Activated naive CD4-positive, alpha-beta T cell treated with anti-CD3 and anti-CD28 coated beads for 36 hours (primary cell): Measurements from ENCODE around the gene OBP2A. TPM values are rescaled to one million over a fixed set of nuclear protein-coding genes. Genes with fewer than 3 reads are reported as not detected.

Source experiments
- CTCF ChIA-PET: fragments of 350-600 bp; sonication (Branson Sonifier 250); formaldehyde crosslinking; loops from one replicate; lab custom pipeline; 2021; ENCODE audit warnings: antibody characterized with exemption; lab: Charles Lee
- DNase-seq: peaks from one replicate; pipeline ENCODE4 v3.0.0-alpha.2; 2020
- H3K27ac Mint-ChIP-seq: one replicate; pipeline ENCODE4 v1.8.0; 2021; ENCODE audit warnings: mild to moderate bottlenecking, mixed read lengths
- H3K27me3 Mint-ChIP-seq: one replicate; pipeline ENCODE4 v1.8.0; 2021; ENCODE audit warnings: low read depth, mixed read lengths
- H3K36me3 Mint-ChIP-seq: one replicate; pipeline ENCODE4 v1.8.0; 2021; ENCODE audit warnings: low read depth, mixed read lengths
- H3K4me1 Mint-ChIP-seq: one replicate; pipeline ENCODE4 v1.8.0; 2021; ENCODE audit warnings: low read depth, mixed read lengths
- H3K4me3 Mint-ChIP-seq: one replicate; pipeline ENCODE4 v1.8.0; 2021; ENCODE audit warnings: mild to moderate bottlenecking, moderate library complexity, mixed read lengths
- H3K9me3 Mint-ChIP-seq: one replicate; pipeline ENCODE4 v1.8.0; 2021; ENCODE audit warnings: mixed read lengths
- intact Hi-C: fragments of 100-400 bp; cut with micrococcal nuclease; formaldehyde crosslinking; loops from one replicate; pipeline ENCODE4 v1.15.1; 2023
- total RNA-seq, 2 experiments: library from RNA; stranded (reverse); gene quantifications; one replicate each; pipeline ENCODE4 v1.2.3, GENCODE V29; 2021

Gene OBP2A
- total RNA-seq, 2 experiments from 2014 or later, result not detected

GRCh38 chr9:135552021-135552697 lies 6.2 kb downstream of the OBP2A start:
- DNase-seq, result no peak
- no peaks in the 10 kb centered on the region for H3K9me3 Mint-ChIP-seq
- H3K4me1 Mint-ChIP-seq, result no peaks in the 10 kb centered on the region
- no peaks in the 10 kb centered on the region for H3K36me3 Mint-ChIP-seq
- H3K27ac Mint-ChIP-seq, result no peak overlapping the region
- no peaks in the 10 kb centered on the region for H3K27me3 Mint-ChIP-seq
- CTCF ChIA-PET, result interaction anchor here (1.7 kb wide), 1 partner anchor 47 kb away, joined by 4 read pairs; no protein-coding TSS in a partner anchor
- intact Hi-C loops, result no loop called here
- no peak overlapping the region for H3K4me3 Mint-ChIP-seq

GRCh38 chr9:135552698-135553171 lies 6.8 kb downstream of the OBP2A start:
- CTCF ChIA-PET, result no interaction called here
- intact Hi-C loops, result no loop called here

GRCh38 chr9:135554718-135555117 lies 8.8 kb downstream of the OBP2A start:
- H3K9me3 Mint-ChIP-seq, result no peaks in the 10 kb centered on the region
- H3K36me3 Mint-ChIP-seq, result no peaks in the 10 kb centered on the region
- H3K27ac Mint-ChIP-seq, result no peak overlapping the region
- H3K4me1 Mint-ChIP-seq, result no peaks in the 10 kb centered on the region
- intact Hi-C loops, result no loop called here
- H3K27me3 Mint-ChIP-seq, result no peaks in the 10 kb centered on the region
- CTCF ChIA-PET, result no interaction called here
- H3K4me3 Mint-ChIP-seq, result no peak overlapping the region
- DNase-seq, result no peak

More at GRCh38 chr9:135552698-135553171, 6.8 kb downstream of the OBP2A start:
- no peaks in the 10 kb centered on the region for H3K4me1 Mint-ChIP-seq
- H3K27me3 Mint-ChIP-seq, result no peaks in the 10 kb centered on the region
- DNase-seq, result no peak
- H3K36me3 Mint-ChIP-seq, result no peaks in the 10 kb centered on the region
- H3K9me3 Mint-ChIP-seq, result no peaks in the 10 kb centered on the region
- no peak overlapping the region for H3K27ac Mint-ChIP-seq
- H3K4me3 Mint-ChIP-seq, result no peak overlapping the region

GRCh38 chr9:135555203-135555602 lies 9.3 kb downstream of the OBP2A start:
- Mint-ChIP-seq H3K9me3 (no peaks in the 10 kb centered on the region), H3K27ac (no peak overlapping the region), H3K4me3 (no peak overlapping the region), H3K36me3 (no peaks in the 10 kb centered on the region), H3K27me3 (no peaks in the 10 kb centered on the region), H3K4me1 (no peaks in the 10 kb centered on the region)
- DNase-seq, result no peak
- CTCF ChIA-PET, result no interaction called here
- intact Hi-C loops, result no loop called here

- Mint-ChIP-seq H3K27me3 (peaks cover 5% of the 10 kb centered on the region), H3K4me1 (no peaks in the 10 kb centered on the region), H3K9me3 (no peaks in the 10 kb centered on the region), H3K36me3 (no peaks in the 10 kb centered on the region), H3K4me3 (no peak overlapping the region), H3K27ac (no peak overlapping the region)
- no peak for DNase-seq
- CTCF ChIA-PET, result no interaction called here
- intact Hi-C loops, result no loop called here
Observed at GRCh38 chr9:135555910-135556309, 10.0 kb downstream of the OBP2A start.

- H3K4me1 Mint-ChIP-seq, result no peaks in the 10 kb centered on the region
- no peak overlapping the region for H3K27ac Mint-ChIP-seq
- CTCF ChIA-PET, result interaction anchor here (0.6 kb wide), 1 partner anchor 1091 kb away, joined by 6 read pairs; no protein-coding TSS in a partner anchor
- H3K9me3 Mint-ChIP-seq, result no peaks in the 10 kb centered on the region
- H3K36me3 Mint-ChIP-seq, result no peaks in the 10 kb centered on the region
- intact Hi-C loops, result no loop called here
- DNase-seq, result no peak
- H3K27me3 Mint-ChIP-seq, result peaks cover 11% of the 10 kb centered on the region
- H3K4me3 Mint-ChIP-seq, result no peak overlapping the region
Observed at GRCh38 chr9:135559606-135560005, 13.7 kb downstream of the OBP2A start.

- DNase-seq, result no peak
- H3K27ac Mint-ChIP-seq, result no peak within 1 kb of the TSS
- H3K4me1 Mint-ChIP-seq, result no peaks in the 10 kb centered on the region
- no peak within 1 kb of the TSS for H3K4me3 Mint-ChIP-seq
- H3K27me3 Mint-ChIP-seq, result peaks cover 16% of the 10 kb centered on the region
- CTCF ChIA-PET, result no interaction called here
- no peaks in the 10 kb centered on the region for H3K9me3 Mint-ChIP-seq
- H3K36me3 Mint-ChIP-seq, result no peaks in the 10 kb centered on the region
- intact Hi-C loops, result no loop called here
Observed at GRCh38 chr9:135561391-135562234, 15.7 kb downstream of the OBP2A start, which contains the start of gene PAEP. Gene PAEP, plus strand, starts transcription at chr9:135561756.

GRCh38 chr9:135562235-135562745 lies 16.4 kb downstream of the OBP2A start:
- no peaks in the 10 kb centered on the region for H3K9me3 Mint-ChIP-seq
- CTCF ChIA-PET, result no interaction called here
- H3K4me3 Mint-ChIP-seq, result no peak overlapping the region
- no peaks in the 10 kb centered on the region for H3K36me3 Mint-ChIP-seq
- H3K27me3 Mint-ChIP-seq, result peaks cover 20% of the 10 kb centered on the region
- no peak overlapping the region for H3K27ac Mint-ChIP-seq
- intact Hi-C loops, result no loop called here
- H3K4me1 Mint-ChIP-seq, result no peaks in the 10 kb centered on the region
- no peak for DNase-seq

GRCh38 chr9:135563039-135563476 lies 17.1 kb downstream of the OBP2A start:
- Mint-ChIP-seq H3K4me1 (no peaks in the 10 kb centered on the region), H3K27me3 (peaks cover 20% of the 10 kb centered on the region), H3K4me3 (no peak overlapping the region), H3K36me3 (no peaks in the 10 kb centered on the region), H3K27ac (no peak overlapping the region), H3K9me3 (no peaks in the 10 kb centered on the region)
- DNase-seq, result no peak
- CTCF ChIA-PET, result no interaction called here
- intact Hi-C loops, result no loop called here

GRCh38 chr9:135563858-135564257 lies 17.9 kb downstream of the OBP2A start:
- intact Hi-C loops, result no loop called here
- Mint-ChIP-seq H3K9me3 (peaks cover under 1% of the 10 kb centered on the region), H3K36me3 (no peaks in the 10 kb centered on the region), H3K4me1 (no peaks in the 10 kb centered on the region), H3K27me3 (peaks cover 20% of the 10 kb centered on the region), H3K27ac (no peak overlapping the region), H3K4me3 (no peak overlapping the region)
- CTCF ChIA-PET, result no interaction called here
- no peak for DNase-seq

GRCh38 chr9:135565141-135565628 lies 19.3 kb downstream of the OBP2A start:
- CTCF ChIA-PET, result no interaction called here
- no peaks in the 10 kb centered on the region for H3K36me3 Mint-ChIP-seq
- peaks cover 7% of the 10 kb centered on the region for H3K9me3 Mint-ChIP-seq
- no peak overlapping the region for H3K4me3 Mint-ChIP-seq
- intact Hi-C loops, result no loop called here
- peaks cover 25% of the 10 kb centered on the region for H3K27me3 Mint-ChIP-seq
- no peak for DNase-seq
- no peaks in the 10 kb centered on the region for H3K4me1 Mint-ChIP-seq
- H3K27ac Mint-ChIP-seq, result no peak overlapping the region

- DNase-seq, result no peak
- H3K4me1 Mint-ChIP-seq, result no peaks in the 10 kb centered on the region
- CTCF ChIA-PET, result no interaction called here
- peaks cover 23% of the 10 kb centered on the region for H3K27me3 Mint-ChIP-seq
- intact Hi-C loops, result no loop called here
- H3K27ac Mint-ChIP-seq, result no peak overlapping the region
- H3K4me3 Mint-ChIP-seq, result no peak overlapping the region
- peaks cover 7% of the 10 kb centered on the region for H3K9me3 Mint-ChIP-seq
- no peaks in the 10 kb centered on the region for H3K36me3 Mint-ChIP-seq
Observed at GRCh38 chr9:135565636-135566035, 19.7 kb downstream of the OBP2A start.
